ENCODE results near the gene IRX2. TPM values are rescaled to one million over a fixed set of nuclear protein-coding genes. Genes with fewer than 3 reads are reported as not detected.

IRX2 gene
- total RNA-seq, 1 experiment from 2014 or later: not detected

DNA sequence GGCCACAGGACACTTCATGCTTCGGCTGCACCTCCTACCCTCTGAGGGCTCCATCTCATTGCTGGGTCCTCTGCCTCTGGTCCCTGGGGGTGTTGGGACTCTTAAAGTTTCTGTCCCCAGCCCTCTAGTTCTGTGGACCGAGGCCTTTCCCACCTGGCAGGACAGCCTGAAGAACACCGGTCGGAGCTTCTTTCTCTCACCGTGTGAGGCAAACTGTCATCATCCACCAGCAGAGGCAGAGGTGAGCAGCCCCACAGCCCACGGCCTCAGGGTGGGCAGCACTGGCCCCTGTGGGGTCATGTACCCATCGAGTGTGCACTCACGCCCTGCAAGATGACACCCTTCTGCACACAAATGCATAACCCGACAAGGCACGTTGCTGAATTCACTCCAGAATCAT, 49.9 kb downstream of the IRX2 start:
- no peaks in the 10 kb centered on the region for H3K36me3 ChIP-seq (ENCODE audit: insufficient read depth, low read length, poor library complexity, severe bottlenecking)
- TF ChIP-seq, protein P1, sequence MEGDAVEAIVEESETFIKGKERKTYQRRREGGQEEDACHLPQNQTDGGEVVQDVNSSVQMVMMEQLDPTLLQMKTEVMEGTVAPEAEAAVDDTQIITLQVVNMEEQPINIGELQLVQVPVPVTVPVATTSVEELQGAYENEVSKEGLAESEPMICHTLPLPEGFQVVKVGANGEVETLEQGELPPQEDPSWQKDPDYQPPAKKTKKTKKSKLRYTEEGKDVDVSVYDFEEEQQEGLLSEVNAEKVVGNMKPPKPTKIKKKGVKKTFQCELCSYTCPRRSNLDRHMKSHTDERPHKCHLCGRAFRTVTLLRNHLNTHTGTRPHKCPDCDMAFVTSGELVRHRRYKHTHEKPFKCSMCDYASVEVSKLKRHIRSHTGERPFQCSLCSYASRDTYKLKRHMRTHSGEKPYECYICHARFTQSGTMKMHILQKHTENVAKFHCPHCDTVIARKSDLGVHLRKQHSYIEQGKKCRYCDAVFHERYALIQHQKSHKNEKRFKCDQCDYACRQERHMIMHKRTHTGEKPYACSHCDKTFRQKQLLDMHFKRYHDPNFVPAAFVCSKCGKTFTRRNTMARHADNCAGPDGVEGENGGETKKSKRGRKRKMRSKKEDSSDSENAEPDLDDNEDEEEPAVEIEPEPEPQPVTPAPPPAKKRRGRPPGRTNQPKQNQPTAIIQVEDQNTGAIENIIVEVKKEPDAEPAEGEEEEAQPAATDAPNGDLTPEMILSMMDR (conservative IDR thresholded peaks at IDR 0.05; ENCODE audit: low read depth, low read length): no peak
- no peak for TF ChIP-seq EZH2 (IDR thresholded peaks at IDR 0.05; ENCODE audit: borderline replicate concordance, low read depth, low read length, poor library complexity, severe bottlenecking)
- H3K4me3 ChIP-seq (ENCODE audit: low read depth, low read length, poor library complexity, severe bottlenecking): no peak overlapping the region
- H3K27me3 ChIP-seq (replicated peaks; ENCODE audit: insufficient read depth, low read depth, low read length, poor library complexity): no peaks in the 10 kb centered on the region
- DNase-seq (ENCODE audit: low spot score): no peak
- no TSS peak for BruUV-seq (replicated peaks)
- no peak overlapping the region for H3K27ac ChIP-seq (ENCODE audit: low read depth, low read length, poor library complexity, severe bottlenecking)
- intact Hi-C loops (cut with micrococcal nuclease; ENCODE audit: unreplicated experiment): no loop called here
- CTCF ChIA-PET: no interaction called here
- H3K9me3 ChIP-seq (ENCODE audit: low read depth, low read length, poor library complexity, severe bottlenecking): peaks cover 45% of the 10 kb centered on the region
- POLR2A ChIA-PET (ENCODE audit: low non-redundant PET): no interaction called here
- no peaks in the 10 kb centered on the region for H3K4me1 ChIP-seq (ENCODE audit: insufficient read depth, low read length, poor library complexity, severe bottlenecking)

DNA sequence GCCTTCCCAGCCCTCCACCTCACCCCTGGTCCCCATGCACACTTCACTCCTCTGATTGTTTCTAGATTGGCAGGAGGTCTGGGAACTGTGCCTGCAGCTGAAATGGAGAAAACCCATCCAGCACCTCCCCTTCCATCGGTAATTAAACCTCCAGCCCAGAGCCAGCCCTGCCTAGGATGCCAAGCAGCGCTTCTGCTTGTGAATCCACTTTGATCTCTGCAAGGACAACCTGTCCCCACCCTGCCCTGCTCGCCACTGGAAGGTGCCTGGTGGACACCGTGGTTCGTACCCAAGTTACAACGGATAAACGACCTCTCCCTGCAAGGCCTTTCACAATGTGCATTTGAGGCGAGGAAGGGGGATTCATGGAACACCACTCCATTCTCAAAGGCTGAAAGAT, 50.6 kb downstream of the IRX2 start:
- H3K27ac ChIP-seq (ENCODE audit: low read depth, low read length, poor library complexity, severe bottlenecking): no peak overlapping the region
- no peaks in the 10 kb centered on the region for H3K36me3 ChIP-seq (ENCODE audit: insufficient read depth, low read length, poor library complexity, severe bottlenecking)
- H3K27me3 ChIP-seq (replicated peaks; ENCODE audit: insufficient read depth, low read depth, low read length, poor library complexity): no peaks in the 10 kb centered on the region
- TF ChIP-seq EZH2 (IDR thresholded peaks at IDR 0.05; ENCODE audit: borderline replicate concordance, low read depth, low read length, poor library complexity, severe bottlenecking): no peak
- TF ChIP-seq, protein P1 (conservative IDR thresholded peaks at IDR 0.05; ENCODE audit: low read depth, low read length): no peak
- intact Hi-C loops (cut with micrococcal nuclease; ENCODE audit: unreplicated experiment): no loop called here
- ChIA-PET CTCF (no interaction called here), POLR2A (ENCODE audit: low non-redundant PET) (no interaction called here)
- DNase-seq (ENCODE audit: low spot score): no peak
- no peak overlapping the region for H3K4me3 ChIP-seq (ENCODE audit: low read depth, low read length, poor library complexity, severe bottlenecking)
- peaks cover 39% of the 10 kb centered on the region for H3K9me3 ChIP-seq (ENCODE audit: low read depth, low read length, poor library complexity, severe bottlenecking)
- no TSS peak for BruUV-seq (replicated peaks)
- no peaks in the 10 kb centered on the region for H3K4me1 ChIP-seq (ENCODE audit: insufficient read depth, low read length, poor library complexity, severe bottlenecking)

DNA sequence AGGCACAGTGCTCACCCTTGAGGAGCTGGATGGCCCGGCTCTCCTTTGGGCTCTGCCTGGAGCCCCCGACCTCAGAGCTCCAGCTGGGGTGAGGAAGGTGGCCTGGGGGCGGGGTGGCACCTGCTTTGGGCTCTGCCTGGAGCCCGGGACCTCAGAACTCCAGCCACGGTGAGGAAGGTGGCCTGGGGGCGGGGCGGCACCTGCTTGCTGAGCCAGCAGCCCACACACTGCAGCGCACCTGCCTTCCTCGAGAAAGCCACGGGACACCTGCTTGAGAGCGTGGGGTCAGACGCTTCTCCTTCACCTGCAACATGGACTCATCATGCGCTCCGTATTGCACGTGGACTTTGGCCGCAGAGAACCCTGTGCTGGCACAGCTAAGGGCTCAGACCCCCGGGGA, 51.8 kb downstream of the IRX2 start:
- H3K36me3 ChIP-seq (ENCODE audit: insufficient read depth, low read length, poor library complexity, severe bottlenecking): no peaks in the 10 kb centered on the region
- DNase-seq (ENCODE audit: low spot score): no peak
- POLR2A ChIA-PET (ENCODE audit: low non-redundant PET): no interaction called here
- CTCF ChIA-PET: no interaction called here
- H3K27me3 ChIP-seq (replicated peaks; ENCODE audit: insufficient read depth, low read depth, low read length, poor library complexity): no peaks in the 10 kb centered on the region
- intact Hi-C loops (cut with micrococcal nuclease; ENCODE audit: unreplicated experiment): no loop called here
- no TSS peak for BruUV-seq (replicated peaks)
- no peaks in the 10 kb centered on the region for H3K4me1 ChIP-seq (ENCODE audit: insufficient read depth, low read length, poor library complexity, severe bottlenecking)
- no peak overlapping the region for H3K27ac ChIP-seq (ENCODE audit: low read depth, low read length, poor library complexity, severe bottlenecking)
- peaks cover 43% of the 10 kb centered on the region for H3K9me3 ChIP-seq (ENCODE audit: low read depth, low read length, poor library complexity, severe bottlenecking)
- TF ChIP-seq, protein P1 (conservative IDR thresholded peaks at IDR 0.05; ENCODE audit: low read depth, low read length): no peak
- no peak for TF ChIP-seq EZH2 (IDR thresholded peaks at IDR 0.05; ENCODE audit: borderline replicate concordance, low read depth, low read length, poor library complexity, severe bottlenecking)
- no peak overlapping the region for H3K4me3 ChIP-seq (ENCODE audit: low read depth, low read length, poor library complexity, severe bottlenecking)

Data from A673 (cell line).